CD4-positive, alpha-beta T cell treated with Interleukin-15 for 4 hours (primary cell): ENCODE results near the gene LSM8.
A peak's percentile ranks its signal among the peaks of the same experiment; 100 is the strongest.
"Not testable (repeated sequence)": the region's sequence is repeated elsewhere in the genome, so short reads cannot be mapped to it uniquely, and the experiment has no call there.

Experiments used
- DNase-seq: peaks from one replicate; pipeline ENCODE4 v3.0.0-alpha.2; 2020; ENCODE audit warnings: low spot score

LSM8 gene

GRCh38 chr7:118183786-118184564, at the start of gene LSM8:
LSM8 (plus strand) TSS chr7:118184164; CDS start chr7:118184224, 60 bp downstream.
- peak; percentile 98 for DNase-seq

DNA sequence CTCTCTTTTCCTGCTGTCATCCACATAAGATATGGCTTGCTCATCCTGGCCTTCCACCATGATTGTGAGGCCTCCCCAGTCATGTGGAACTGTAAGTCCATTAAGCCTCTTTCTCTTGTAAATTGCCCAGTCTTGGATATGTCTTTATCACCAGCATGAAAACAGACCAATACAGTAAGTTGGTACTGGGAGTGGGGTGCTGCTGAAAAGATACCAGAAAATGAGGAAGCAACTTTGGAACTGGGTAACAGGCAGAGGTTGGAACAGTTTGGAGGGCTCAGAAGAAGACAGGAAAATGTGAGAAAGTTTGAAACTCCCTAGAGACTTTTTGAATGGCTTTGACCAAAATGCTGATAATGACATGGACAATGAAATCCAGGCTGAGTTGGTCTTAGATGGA, 49.5 kb upstream of the LSM8 start:
- not testable (repeated sequence) for DNase-seq

- no peak for DNase-seq
Observed at GRCh38 chr7:118140468-118140867, 43.5 kb upstream of the LSM8 start.

DNA sequence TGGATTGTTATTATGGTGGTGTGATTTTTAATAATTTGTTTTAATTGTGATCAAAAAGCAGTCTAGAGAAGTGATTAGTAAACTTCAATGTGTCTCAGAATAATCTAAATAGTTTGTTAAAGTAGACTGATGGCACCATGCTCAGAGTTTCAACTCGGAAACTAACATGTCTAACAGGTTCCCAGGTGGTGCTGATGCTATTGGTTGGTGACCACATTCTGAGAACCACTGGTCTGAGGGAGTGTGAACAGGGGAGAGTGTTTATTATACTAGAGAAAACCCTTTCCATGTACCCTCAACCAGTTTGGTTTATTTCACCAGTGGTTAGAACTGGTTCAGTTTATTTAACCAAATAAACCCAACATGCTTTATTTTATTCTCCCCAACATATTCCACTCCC, 42.0 kb upstream of the LSM8 start:
- DNase-seq = no peak

DNA sequence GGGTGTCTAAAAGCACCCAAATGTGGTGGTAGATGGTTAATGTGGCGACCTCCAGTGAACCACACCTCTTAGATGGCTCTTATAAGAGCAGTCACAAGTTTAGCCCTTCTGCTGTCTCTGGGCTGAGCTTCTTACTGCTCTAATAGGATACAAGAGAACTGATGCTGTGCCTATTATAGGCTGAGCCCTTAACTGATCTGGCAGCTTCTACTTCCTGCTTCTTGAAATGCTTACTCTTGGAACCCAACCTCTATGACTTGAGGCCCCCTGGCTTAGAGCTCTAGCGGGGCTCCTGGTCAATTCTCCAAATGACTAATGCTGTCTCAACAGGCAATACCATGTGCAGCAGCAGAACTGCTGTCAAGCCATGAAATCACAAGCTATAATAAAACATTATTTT, 35.0 kb upstream of the LSM8 start:
- no peak for DNase-seq

DNA sequence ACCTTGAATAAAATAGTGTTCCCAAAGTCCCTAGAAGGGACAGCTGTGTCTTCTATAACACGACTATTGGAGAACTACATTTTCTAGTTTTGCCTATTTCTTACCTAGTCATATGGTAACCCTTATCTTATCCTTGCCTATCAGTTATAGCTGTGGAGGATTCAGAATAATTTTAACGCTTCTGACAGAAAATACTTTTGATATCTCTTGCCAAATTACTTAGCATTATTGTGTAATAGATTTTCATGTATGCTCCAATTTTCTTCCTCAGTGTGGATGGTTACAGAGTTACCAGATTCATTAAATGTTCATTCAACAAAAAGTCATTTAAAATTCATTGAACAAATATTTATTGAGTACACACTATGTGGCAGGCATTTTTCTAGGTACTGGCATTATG, 34.6 kb upstream of the LSM8 start:
- no peak for DNase-seq

DNA sequence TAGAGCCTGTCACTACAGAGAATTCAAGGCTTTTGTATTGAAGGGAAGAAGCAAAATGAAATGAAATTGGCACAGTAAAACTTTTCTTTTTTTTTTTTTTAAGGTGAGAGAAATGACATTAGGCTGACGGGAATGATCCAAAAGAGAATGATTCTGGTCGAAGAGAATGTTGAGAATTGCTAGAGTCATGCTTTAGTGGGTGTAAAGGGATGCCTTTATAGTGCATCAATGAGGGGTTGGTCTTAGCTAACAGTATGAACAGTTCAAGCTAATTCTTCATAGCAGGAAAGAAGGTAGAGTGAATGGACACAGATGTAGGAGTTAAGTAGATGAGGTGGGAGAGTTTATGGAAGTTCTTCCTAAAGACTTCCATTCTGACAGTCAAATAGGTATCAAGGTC, 32.3 kb upstream of the LSM8 start:
- no peak for DNase-seq

GRCh38 chr7:118152149-118152548, 31.8 kb upstream of the LSM8 start:
- no peak for DNase-seq

DNA sequence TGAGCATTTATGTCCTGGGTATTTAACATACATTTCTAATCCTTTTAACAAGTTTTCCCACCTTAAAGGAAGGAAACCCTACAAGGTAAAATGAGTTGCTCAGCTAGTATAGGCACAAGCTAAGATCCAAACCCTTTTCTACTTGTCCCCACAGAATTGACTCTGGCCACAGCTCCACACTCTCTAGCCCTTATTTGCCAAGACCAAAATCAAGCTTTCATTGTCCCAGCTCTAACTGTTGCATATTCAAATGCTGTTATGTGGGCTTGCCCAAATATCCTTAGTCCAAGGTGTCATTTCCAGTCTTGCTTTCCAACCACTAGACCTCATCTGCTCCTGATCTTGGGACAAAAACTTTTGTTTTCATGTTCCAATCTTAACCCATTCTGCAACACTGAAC, 31.3 kb upstream of the LSM8 start:
- no peak for DNase-seq

DNA sequence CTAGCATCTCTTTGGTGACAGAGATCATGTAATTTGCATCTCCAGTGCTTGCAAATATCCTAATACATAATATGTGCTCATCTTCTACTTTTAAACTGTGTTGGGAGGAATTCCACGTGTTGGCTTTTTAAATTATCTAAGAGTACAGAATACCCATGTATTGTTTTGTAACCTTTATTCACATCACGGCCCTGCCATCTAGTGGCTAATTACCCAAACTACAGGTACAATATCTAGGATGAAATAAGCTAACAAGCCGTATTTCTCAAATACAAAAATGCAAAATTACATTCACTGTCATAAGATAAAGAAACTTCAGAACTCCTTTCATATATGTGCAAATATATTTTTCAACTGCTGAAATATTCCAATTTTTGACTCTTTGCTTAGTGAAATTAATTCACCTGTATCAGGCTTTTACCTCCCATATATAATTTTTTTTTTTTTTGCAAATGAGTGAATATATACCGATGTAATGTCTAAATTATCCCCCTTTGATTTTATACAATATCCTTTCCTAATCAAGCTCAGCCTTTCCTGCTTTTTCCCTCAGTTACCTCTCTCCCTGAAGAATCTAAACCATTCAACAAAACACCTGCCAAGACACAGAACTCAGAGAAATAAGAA, 30.3 kb upstream of the LSM8 start:
- peak; percentile 52 for DNase-seq

- no peak for DNase-seq
Observed at GRCh38 chr7:118158766-118159165, 25.2 kb upstream of the LSM8 start.

- DNase-seq = no peak
Observed at GRCh38 chr7:118169146-118169545, 14.8 kb upstream of the LSM8 start.

DNA sequence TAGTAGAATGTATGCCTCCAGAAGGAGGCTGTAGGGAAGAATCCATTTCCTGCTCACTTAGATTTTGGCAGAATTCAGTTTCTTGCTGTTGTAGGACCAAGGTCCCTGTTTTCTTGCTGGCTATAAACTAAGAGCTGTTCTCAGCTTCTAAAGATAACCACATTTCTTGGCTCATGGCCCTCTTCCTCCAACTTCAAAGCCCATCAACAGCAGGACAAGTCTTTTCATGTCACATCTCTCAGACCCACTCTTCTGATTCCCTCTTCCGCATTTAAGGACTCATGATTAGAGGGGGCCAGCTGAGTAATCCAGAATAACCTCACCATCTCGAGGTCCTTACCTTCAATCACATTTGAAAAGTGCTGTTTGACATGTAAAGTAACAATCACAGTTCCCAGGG, 8.2 kb upstream of the LSM8 start:
- no peak for DNase-seq

DNA sequence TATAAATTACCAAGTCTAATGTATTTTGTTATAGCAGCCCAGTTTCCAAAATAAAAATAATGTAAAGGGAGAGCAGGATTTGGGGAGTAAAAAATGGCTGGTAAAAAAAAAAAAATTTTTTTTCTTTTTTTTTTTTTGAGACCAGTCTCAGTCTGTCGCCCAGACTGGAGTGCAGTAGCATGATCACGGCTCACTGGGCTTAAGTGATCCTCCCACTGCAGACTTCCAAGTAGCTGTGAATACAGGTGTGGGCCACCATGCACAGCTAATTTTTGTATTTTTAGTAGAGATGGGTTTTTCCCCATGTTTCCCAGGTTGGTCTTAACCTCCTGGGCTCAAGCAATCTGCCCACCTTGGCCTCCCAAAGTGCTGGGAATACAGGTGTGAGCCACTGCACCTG, 4.8 kb upstream of the LSM8 start:
- DNase-seq = no peak

GRCh38 chr7:118182593-118183427, 1.2 kb upstream of the LSM8 start:
- DNase-seq = no peak

DNA sequence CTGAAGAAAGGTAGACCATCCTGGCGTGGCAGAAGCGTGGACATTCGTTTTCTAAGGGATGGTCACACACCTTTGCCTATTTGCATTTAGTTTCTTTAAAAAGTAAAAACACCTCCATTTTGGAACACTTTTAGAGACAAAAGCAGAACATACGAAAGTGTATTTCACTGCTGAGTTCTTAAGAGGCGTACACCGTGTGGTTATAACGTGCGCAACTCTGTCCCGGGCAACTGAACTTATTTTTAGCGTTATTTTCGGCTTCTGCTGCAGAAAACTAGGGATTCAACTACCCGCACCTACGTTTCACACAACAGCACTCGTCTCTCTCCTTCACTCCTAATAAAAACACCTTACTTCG, 557 bp upstream of the LSM8 start:
- peak; percentile 1 for DNase-seq

DNA sequence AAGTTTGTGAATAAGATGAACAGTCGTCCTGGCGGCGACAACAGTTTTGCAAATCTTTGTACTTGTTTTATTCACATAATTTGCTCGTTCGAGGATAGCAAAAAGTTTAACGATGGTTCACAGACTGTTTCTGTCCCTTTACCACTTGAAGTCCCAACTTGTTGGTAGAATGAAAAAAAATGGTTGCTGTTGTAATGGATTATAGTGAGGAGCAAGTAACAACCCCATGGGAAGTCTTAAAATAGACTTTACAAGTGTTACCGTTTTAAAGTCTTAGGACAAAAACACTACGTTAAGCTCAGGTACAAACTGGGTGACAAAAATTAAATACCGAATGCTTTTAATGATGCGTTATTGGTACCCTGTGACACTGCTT, 589 bp downstream of the LSM8 start:
- DNase-seq = peak; percentile 3

DNA sequence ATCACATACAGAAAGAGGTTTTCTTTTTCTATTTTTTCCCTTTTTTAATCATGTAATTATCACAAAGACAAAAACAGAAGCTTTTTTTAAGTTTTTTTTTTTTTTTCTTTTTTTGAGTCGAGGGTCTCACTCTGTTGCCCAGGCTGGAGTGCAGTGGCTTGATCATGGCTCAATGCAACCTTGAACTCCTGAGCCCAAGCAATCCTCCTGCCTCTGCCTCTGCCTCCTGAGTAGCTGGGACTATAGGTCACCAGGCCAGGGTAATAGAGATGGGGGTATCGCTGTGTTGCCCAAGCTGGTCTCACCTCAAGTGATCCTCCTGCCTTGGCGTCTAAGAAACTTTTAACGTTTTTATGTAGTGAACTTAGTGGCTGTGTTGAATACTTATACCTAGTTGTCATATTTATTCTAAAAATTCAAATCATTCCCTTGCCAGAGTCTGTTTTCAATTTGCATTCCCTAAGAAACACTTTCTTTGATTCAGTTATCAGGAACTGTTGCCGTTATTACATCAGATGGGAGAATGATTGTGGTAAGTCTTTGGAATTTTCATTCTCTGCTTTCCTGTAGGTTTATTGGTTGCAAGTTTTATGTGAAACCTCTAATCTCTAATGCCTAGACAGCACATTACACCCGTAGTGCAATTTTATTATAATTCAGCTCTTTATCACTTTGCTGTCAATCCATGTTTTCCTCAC, 1.3 kb downstream of the LSM8 start:
- DNase-seq = no peak

GRCh38 chr7:118186501-118186900, 2.5 kb downstream of the LSM8 start:
- peak; percentile 26 for DNase-seq

- DNase-seq = no peak
Observed at GRCh38 chr7:118194571-118194970, 10.6 kb downstream of the LSM8 start.

- peak; percentile 57 for DNase-seq
Observed at GRCh38 chr7:118195837-118196474, 12.0 kb downstream of the LSM8 start.

DNA sequence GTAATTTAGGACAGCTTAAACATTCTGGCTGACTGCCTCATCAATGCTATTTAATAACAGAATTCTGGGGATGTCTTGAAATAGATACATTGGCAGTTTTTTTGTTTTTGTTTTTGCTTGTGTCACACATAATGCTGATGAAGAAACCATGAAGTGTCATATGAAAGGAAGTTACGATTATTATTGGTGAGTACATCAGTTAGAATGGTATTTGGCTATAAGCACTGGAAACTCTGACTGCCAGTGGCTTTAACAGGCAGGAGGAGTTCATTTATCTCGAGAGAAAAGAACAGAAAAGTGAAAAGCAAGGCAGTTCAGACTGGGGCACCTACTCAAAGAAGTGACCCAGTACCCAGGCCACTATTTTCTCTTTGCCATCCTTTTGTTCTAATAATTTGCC, 18.1 kb downstream of the LSM8 start:
- no peak for DNase-seq
